HG03565 (cell line): ENCODE data around the gene TRIM66.

Experiments used
- ATAC-seq: cut with Tn5 transposase; IDR thresholded peaks from one replicate; pipeline ENCODE4 v1.9.1; 2021; ENCODE audit warnings: mild to moderate bottlenecking, moderate library complexity; ENCODE audit not compliant: unreplicated experiment

The TRIM66 gene

DNA sequence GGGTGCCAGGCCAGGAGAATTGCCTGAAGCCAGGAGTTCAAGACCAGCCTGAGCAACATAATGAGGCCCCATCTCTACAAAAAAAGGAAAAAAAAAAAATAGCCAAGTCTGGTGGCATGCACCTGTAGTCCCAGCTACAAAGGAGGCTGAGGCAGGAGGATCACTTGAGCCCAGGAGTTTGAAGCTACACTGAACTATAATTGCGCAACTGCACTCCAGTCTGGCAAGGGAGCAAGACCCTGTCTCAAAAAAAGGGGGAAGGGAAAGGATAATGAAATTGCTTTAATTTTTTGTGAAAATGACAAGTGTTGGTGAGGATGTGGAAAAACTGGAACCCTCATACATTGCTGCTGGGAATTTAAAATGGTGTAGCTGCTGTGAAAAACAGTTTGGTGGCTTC is 107.7 kb downstream of the TRIM66 start:
- ATAC-seq: no peak

- no peak for ATAC-seq
Measured at GRCh38 chr11:8573777-8574176, 108.7 kb downstream of the TRIM66 start.

GRCh38 chr11:8567602-8568198 is 114.8 kb downstream of the TRIM66 start:
- ATAC-seq: no peak

DNA sequence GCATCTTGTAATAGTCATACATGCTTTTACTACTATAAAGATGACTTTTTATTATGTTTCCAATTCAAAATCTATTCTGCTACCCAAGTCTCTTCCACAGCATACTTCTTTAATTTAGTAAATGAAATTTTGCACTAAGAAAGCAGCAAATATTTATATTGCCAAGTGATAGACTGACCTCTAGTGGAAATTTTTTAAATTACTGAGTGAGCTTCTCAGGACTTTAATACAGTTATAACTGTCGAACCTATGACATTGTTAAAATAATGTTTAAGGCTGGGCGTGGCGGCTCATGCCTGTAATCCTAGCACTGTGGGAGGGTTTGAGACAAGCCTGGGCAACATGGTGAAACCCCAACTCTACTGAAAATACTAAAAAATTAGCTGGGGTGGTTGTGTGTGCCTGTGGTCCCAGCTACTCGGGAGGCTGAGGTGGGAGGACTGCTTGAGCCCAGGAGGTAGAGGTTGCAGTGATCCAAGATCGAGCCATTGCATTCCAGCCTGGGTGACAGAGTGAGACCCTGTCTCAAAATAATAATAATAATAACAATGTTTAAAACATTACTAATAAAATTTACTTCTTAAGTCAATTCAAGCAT is 115.8 kb downstream of the TRIM66 start:
- no peak for ATAC-seq

- ATAC-seq: no peak
Measured at GRCh38 chr11:8564526-8564925, 117.9 kb downstream of the TRIM66 start.
